SK-N-MC (cell line): ENCODE data around the gene LRRC70.

Experiments used
- EZH2 ChIP-seq: fragments of 200-600 bp; sonication (generic); IDR thresholded peaks from one replicate; pipeline ENCODE4 v1.6.1; 2017; ENCODE audit warnings: antibody characterized with exemption
- POLR2AphosphoS5 ChIP-seq: IDR thresholded peaks from 2 replicates; pipeline ENCODE4 v1.6.1; 2012; ENCODE audit warnings: mild to moderate bottlenecking, low read depth, low read length, borderline replicate concordance

GRCh38 chr5:62605638-62606037 is 27.0 kb downstream of the LRRC70 start:
- no peak for TF ChIP-seq POLR2AphosphoS5
- no peak for TF ChIP-seq EZH2
